DND-41 (cell line): ENCODE results near the gene SENP3.

Source experiments
- EZH2 ChIP-seq: IDR thresholded peaks from 3 replicates; pipeline ENCODE4 v1.6.1; 2012; ENCODE audit warnings: borderline replicate concordance, low read depth, mild to moderate bottlenecking, moderate library complexity, low read length, inconsistent platforms; ENCODE audit not compliant: severe bottlenecking
- TF ChIP-seq, protein P1 (sequence below): IDR thresholded peaks from 2 replicates; pipeline ENCODE4 v1.5.1; 2012; ENCODE audit warnings: borderline replicate concordance, low read length, moderate library complexity, mild to moderate bottlenecking; ENCODE audit not compliant: poor library complexity, severe bottlenecking; ENCODE audit errors: extremely low read depth

DNA sequence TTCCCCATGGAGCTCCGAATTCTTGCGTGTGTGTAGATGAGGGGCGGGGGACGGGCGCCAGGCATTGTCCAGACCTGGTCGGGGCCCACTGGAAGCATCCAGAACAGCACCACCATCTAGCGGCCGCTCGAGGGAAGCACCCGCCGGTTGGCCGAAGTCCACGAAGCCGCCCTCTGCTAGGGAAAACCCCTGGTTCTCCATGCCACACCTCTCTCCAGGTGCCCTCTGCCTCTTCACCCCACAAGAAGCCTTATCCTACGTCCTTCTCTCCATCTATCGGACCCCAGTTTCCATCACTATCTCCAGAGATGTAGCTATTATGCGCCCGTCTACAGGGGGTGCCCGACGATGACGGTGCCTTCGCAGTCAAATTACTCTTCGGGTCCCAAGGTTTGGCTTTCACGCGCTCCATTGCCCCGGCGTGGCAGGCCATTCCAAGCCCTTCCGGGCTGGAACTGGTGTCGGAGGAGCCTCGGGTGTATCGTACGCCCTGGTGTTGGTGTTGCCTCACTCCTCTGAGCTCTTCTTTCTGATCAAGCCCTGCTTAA lies 617 bp upstream of the SENP3 start:
- TF ChIP-seq, protein P1, sequence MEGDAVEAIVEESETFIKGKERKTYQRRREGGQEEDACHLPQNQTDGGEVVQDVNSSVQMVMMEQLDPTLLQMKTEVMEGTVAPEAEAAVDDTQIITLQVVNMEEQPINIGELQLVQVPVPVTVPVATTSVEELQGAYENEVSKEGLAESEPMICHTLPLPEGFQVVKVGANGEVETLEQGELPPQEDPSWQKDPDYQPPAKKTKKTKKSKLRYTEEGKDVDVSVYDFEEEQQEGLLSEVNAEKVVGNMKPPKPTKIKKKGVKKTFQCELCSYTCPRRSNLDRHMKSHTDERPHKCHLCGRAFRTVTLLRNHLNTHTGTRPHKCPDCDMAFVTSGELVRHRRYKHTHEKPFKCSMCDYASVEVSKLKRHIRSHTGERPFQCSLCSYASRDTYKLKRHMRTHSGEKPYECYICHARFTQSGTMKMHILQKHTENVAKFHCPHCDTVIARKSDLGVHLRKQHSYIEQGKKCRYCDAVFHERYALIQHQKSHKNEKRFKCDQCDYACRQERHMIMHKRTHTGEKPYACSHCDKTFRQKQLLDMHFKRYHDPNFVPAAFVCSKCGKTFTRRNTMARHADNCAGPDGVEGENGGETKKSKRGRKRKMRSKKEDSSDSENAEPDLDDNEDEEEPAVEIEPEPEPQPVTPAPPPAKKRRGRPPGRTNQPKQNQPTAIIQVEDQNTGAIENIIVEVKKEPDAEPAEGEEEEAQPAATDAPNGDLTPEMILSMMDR, result peak; percentile 91
- TF ChIP-seq EZH2, result no peak
